Testis (tissue), 2 donors: Measurements from ENCODE around the gene ABCG5.

Experiments used
- POLR2A ChIP-seq: fragments of 450-650 bp; IDR thresholded peaks from one replicate; pipeline ENCODE4 v1.6.1; 2017; ENCODE audit warnings: antibody characterized with exemption, mild to moderate bottlenecking, moderate library complexity
- TF ChIP-seq, protein P1 (sequence below), 3 experiments: fragments of 450-650 bp in 2 of 3; fragments of 200-600 bp in 1 of 3; sonication (generic) in 1 of 3; IDR thresholded peaks; one replicate each; pipeline ENCODE4 v1.5.1; 2016 to 2019; ENCODE audit warnings: antibody characterized with exemption in 3 of 3, mild to moderate bottlenecking in 2 of 3, moderate library complexity in 1 of 3

DNA sequence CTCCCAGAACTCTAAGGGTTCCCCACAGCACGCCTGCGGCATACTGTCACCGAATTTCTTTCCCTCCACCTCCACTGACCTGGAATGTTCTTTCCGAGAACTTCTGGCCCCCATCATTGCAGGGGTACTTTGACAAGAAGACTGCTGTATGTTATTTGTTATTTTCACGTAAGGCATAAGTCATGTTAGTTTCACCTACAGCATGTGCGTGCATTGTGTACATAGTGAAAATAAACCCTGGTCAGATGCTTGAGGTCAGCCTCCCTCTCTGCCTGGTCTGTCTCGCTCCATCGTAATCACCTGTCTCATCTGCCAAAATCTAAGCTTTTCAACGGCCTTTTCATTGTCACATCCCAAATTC, 4.2 kb upstream of the ABCG5 start:
- TF ChIP-seq, protein P1, sequence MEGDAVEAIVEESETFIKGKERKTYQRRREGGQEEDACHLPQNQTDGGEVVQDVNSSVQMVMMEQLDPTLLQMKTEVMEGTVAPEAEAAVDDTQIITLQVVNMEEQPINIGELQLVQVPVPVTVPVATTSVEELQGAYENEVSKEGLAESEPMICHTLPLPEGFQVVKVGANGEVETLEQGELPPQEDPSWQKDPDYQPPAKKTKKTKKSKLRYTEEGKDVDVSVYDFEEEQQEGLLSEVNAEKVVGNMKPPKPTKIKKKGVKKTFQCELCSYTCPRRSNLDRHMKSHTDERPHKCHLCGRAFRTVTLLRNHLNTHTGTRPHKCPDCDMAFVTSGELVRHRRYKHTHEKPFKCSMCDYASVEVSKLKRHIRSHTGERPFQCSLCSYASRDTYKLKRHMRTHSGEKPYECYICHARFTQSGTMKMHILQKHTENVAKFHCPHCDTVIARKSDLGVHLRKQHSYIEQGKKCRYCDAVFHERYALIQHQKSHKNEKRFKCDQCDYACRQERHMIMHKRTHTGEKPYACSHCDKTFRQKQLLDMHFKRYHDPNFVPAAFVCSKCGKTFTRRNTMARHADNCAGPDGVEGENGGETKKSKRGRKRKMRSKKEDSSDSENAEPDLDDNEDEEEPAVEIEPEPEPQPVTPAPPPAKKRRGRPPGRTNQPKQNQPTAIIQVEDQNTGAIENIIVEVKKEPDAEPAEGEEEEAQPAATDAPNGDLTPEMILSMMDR (IDR thresholded peaks at IDR 0.05), result no peak
- TF ChIP-seq POLR2A, result no peak
